HepG2 (cell line): ENCODE measurements around the gene VPS11. TPM values are rescaled to one million over a fixed set of nuclear protein-coding genes. Genes with fewer than 3 reads are reported as not detected.
A peak's percentile ranks its signal among the peaks of the same experiment; 100 is the strongest.

Source experiments
- ATAC-seq: fragments of 200-7000 bp; cut with Tn5 transposase; 3 replicates; pipeline ENCODE4 v1.9.1; 2020; ENCODE audit warnings: mild to moderate bottlenecking, moderate library complexity
- Bru-seq: library from RNA; stranded (reverse); fragments of 400-500 nt; gene quantifications from one replicate; lab custom pipeline; 2021; lab: Mats Ljungman, UMichigan
- BruChase-seq, 2 experiments: library from RNA; stranded (reverse); fragments of 400-500 nt; gene quantifications; one replicate each; lab custom pipeline; 2021; lab: Mats Ljungman, UMichigan
- BruUV-seq: library from RNA; stranded (reverse); fragments of 400-500 nt; replicated peaks from 2 replicates; lab custom pipeline; 2021; lab: Mats Ljungman, UMichigan
- CTCF ChIA-PET: fragments of 300-600 bp; formaldehyde crosslinking; extraction: SDS; loops from one replicate; lab custom pipeline; 2021; ENCODE audit warnings: low total read pairs, inconsistent platforms, low intra/inter-chr PET ratio; lab: Yijun Ruan, JAX
- POLR2A ChIA-PET: fragments of 350-600 bp; sonication (Branson Sonifier 250); formaldehyde crosslinking; loops from one replicate; lab custom pipeline; 2020; ENCODE audit warnings: antibody characterized with exemption, inconsistent platforms; lab: Yijun Ruan, JAX
- DNase-seq: peaks from one replicate; pipeline ENCODE4 v3.0.0-alpha.2; 2015; ENCODE audit warnings: low spot score
- FAIRE-seq: peaks from 3 replicates; lab custom pipeline; 2011; peaks lifted over from hg19 to GRCh38; lab: Jason Lieb, UNC
- H2AFZ ChIP-seq: one replicate; pipeline ENCODE4 v1.6.1; 2011; ENCODE audit warnings: low read length, inconsistent platforms
- H3K27ac ChIP-seq: fragments of 300-600 bp; 3 replicates; pipeline ENCODE4 v1.8.0; 2011; ENCODE audit warnings: mixed run types, mild to moderate bottlenecking, mixed read lengths, low read length, inconsistent platforms; ENCODE audit not compliant: insufficient read depth; ENCODE audit errors: extremely low read length
- H3K27me3 ChIP-seq, 2 experiments: fragments of 200-600 bp in 1 of 2; 2 replicates in 1 of 2; 3 replicates in 1 of 2; pipeline versions ENCODE4 v1.6.0 to v1.8.0; 2011; ENCODE audit warnings: low read length in 2 of 2, mild to moderate bottlenecking in 2 of 2, moderate library complexity in 2 of 2, inconsistent platforms in 1 of 2; ENCODE audit not compliant: insufficient read depth in 2 of 2, control insufficient read depth in 1 of 2
- H3K36me3 ChIP-seq, 2 experiments: fragments of 200-600 bp in 1 of 2; replicated peaks in 1 of 2; 2 replicates in 1 of 2; 3 replicates in 1 of 2; pipeline versions ENCODE4 v1.5.1 to v1.8.0; 2011; ENCODE audit warnings: low read length in 2 of 2, inconsistent platforms in 1 of 2; ENCODE audit not compliant: insufficient read depth in 2 of 2, control insufficient read depth in 1 of 2
- H3K4me1 ChIP-seq: 2 replicates; pipeline ENCODE4 v1.5.1; 2012; ENCODE audit warnings: low read length, inconsistent platforms; ENCODE audit not compliant: insufficient read depth
- H3K4me2 ChIP-seq: 2 replicates; pipeline ENCODE4 v1.6.0; 2011; ENCODE audit warnings: low read depth, low read length, inconsistent platforms
- H3K4me3 ChIP-seq, 3 experiments: fragments of 200-600 bp in 1 of 3; sonication (generic), shearing (Covaris generic) in 1 of 3; replicated peaks in 1 of 3; 2 replicates each; pipeline ENCODE4 v1.5.1; 2011 to 2016; ENCODE audit warnings: low read length in 3 of 3, inconsistent platforms in 2 of 3, low read depth in 2 of 3, mild to moderate bottlenecking in 2 of 3, control low read depth in 1 of 3, mixed read lengths in 1 of 3; ENCODE audit not compliant: insufficient read depth in 1 of 3
- H3K79me2 ChIP-seq: one replicate; pipeline ENCODE4 v1.6.1; 2011; ENCODE audit warnings: low read length, inconsistent platforms; ENCODE audit not compliant: insufficient read depth
- H3K9ac ChIP-seq: 2 replicates; pipeline ENCODE4 v1.6.0; 2011; ENCODE audit warnings: mild to moderate bottlenecking, low read depth, low read length, inconsistent platforms; ENCODE audit not compliant: insufficient read depth
- H3K9me3 ChIP-seq: 2 replicates; pipeline ENCODE4 v1.5.1; 2012; ENCODE audit warnings: mild to moderate bottlenecking, low read length
- H4K20me1 ChIP-seq: 2 replicates; pipeline ENCODE4 v1.6.0; 2011; ENCODE audit warnings: inconsistent platforms, mild to moderate bottlenecking, low read length, moderate library complexity; ENCODE audit not compliant: insufficient read depth
- RBAK ChIP-seq: sonication (generic); formaldehyde crosslinking; IDR thresholded peaks from 2 replicates; pipeline ENCODE4 v1.5.1; 2020; ENCODE audit warnings: mild to moderate bottlenecking, missing genetic modification reagents
- ZNF234 ChIP-seq: sonication (generic); formaldehyde crosslinking; conservative IDR thresholded peaks from 2 replicates; pipeline ENCODE4 v1.5.1; 2020; ENCODE audit warnings: mild to moderate bottlenecking, missing genetic modification reagents
- ZNF30 ChIP-seq: sonication (generic); formaldehyde crosslinking; IDR thresholded peaks from 2 replicates; pipeline ENCODE4 v1.5.0; 2020; ENCODE audit warnings: mild to moderate bottlenecking, missing genetic modification reagents
- ZNF354B ChIP-seq: sonication (generic); formaldehyde crosslinking; IDR thresholded peaks from 2 replicates; pipeline ENCODE4 v1.8.0; 2022; ENCODE audit warnings: mild to moderate bottlenecking, missing genetic modification reagents
- ZNF451 ChIP-seq: sonication (generic); formaldehyde crosslinking; IDR thresholded peaks from 2 replicates; pipeline ENCODE4 v1.5.0; 2020; ENCODE audit warnings: mild to moderate bottlenecking, missing genetic modification reagents
- ZNF646 ChIP-seq: sonication (generic); formaldehyde crosslinking; IDR thresholded peaks from 2 replicates; pipeline ENCODE4 v1.9.0; 2021; ENCODE audit warnings: mild to moderate bottlenecking, missing genetic modification reagents
- ZNF790 ChIP-seq: sonication (generic); formaldehyde crosslinking; IDR thresholded peaks from 2 replicates; pipeline ENCODE4 v1.8.0; 2022; ENCODE audit warnings: missing genetic modification reagents, mild to moderate bottlenecking, borderline replicate concordance
- ZNF792 ChIP-seq: IDR thresholded peaks from 2 replicates; pipeline ENCODE4 v1.6.1; 2016
- ZSCAN25 ChIP-seq: sonication (generic); formaldehyde crosslinking; IDR thresholded peaks from 2 replicates; pipeline ENCODE4 v1.8.0; 2022; ENCODE audit warnings: mild to moderate bottlenecking, missing genetic modification reagents
- whole genome bisulfite sequencing: methylation state at CpG from one replicate; pipeline ENCODE4 v1.1.6; 2017; ENCODE audit warnings: low lambda C conversion rate; 5-methylcytosine and 5-hydroxymethylcytosine counted together
- in situ Hi-C: cut with HindIII; loops from 2 replicates; pipeline ENCODE4 v1.10.0; 2017; ENCODE audit warnings: low pct_unique_long_range_greater_than_20kb; ENCODE audit not compliant: extremely low pct_ligation_motif_present
- intact Hi-C: fragments of 100-400 bp; cut with micrococcal nuclease; formaldehyde crosslinking; loops from one replicate; pipeline ENCODE4 v1.10.0; 2022; ENCODE audit not compliant: unreplicated experiment
- long read RNA-seq, 2 experiments: library from RNA in 1 of 2; library from polyadenylated mRNA in 1 of 2; stranded (forward) in 1 of 2; unstranded in 1 of 2; transcript quantifications; one replicate each; pipeline ENCODE4 v2.0.0, GENCODE V29; 2019 to 2022
- polyA minus RNA-seq, 3 experiments: library from RNA; depleted of rRNA, polyadenylated mRNA; stranded (reverse); fragments of >200 nt; gene quantifications; 2 replicates each; pipeline ENCODE4 v1.2.3, GENCODE V29; 2011; ENCODE audit warnings: low replicate concordance in 1 of 3
- polyA plus RNA-seq, 8 experiments: library from polyadenylated mRNA; depleted of rRNA in 3 of 8; stranded (reverse) in 7 of 8; unstranded in 1 of 8; fragments of >200 nt; fragmentation: Illumina TruSeq in 4 of 8; extraction: Trizol in 4 of 8; gene quantifications; 2 replicates each; pipeline versions ENCODE4 v1.2.1 to v1.2.3, GENCODE V29; 2011 to 2016; ENCODE audit warnings: low read depth in 4 of 8, missing spikeins in 1 of 8, mixed read lengths in 1 of 8; ENCODE audit not compliant: insufficient read depth in 1 of 8
- total RNA-seq, 5 experiments: library from RNA; depleted of rRNA; stranded (reverse); fragments of >200 nt; fragmentation: Illumina TruSeq; extraction: Trizol; gene quantifications; 2 replicates each; pipeline ENCODE4 v1.2.3, GENCODE V29; 2016; ENCODE audit warnings: low read depth in 1 of 5
- TF ChIP-seq, protein P1 (sequence below): sonication (generic); formaldehyde crosslinking; IDR thresholded peaks from 2 replicates; pipeline ENCODE4 v1.5.0; 2020; ENCODE audit warnings: missing genetic modification reagents, mild to moderate bottlenecking, borderline replicate concordance

VPS11 gene
- total RNA-seq (2016; rRNA removed; fragmentation: Illumina TruSeq; extraction: Trizol) = 21.6 and 23.3 TPM in 2 replicates
- 6.4 and 6.5 TPM in 2 replicates for total RNA-seq (2016; cell fraction: cytosol; rRNA removed; fragmentation: Illumina TruSeq; extraction: Trizol; ENCODE audit: low read depth)
- 21.3 and 22.8 TPM in 2 replicates for total RNA-seq (2016; cell fraction: insoluble cytoplasmic fraction; rRNA removed; fragmentation: Illumina TruSeq; extraction: Trizol)
- total RNA-seq (2016; cell fraction: membrane; rRNA removed; fragmentation: Illumina TruSeq; extraction: Trizol) = 9.2 and 11.1 TPM in 2 replicates
- total RNA-seq (2016; cell fraction: nucleus; rRNA removed; fragmentation: Illumina TruSeq; extraction: Trizol) = 21.4 and 23.5 TPM in 2 replicates
- polyA plus RNA-seq (2011; rRNA removed) = 13.7 and 18.9 TPM in 2 replicates
- 9.2 and 10.9 TPM in 2 replicates for polyA plus RNA-seq (2011; cell fraction: cytosol; rRNA removed)
- polyA plus RNA-seq (2011; cell fraction: nucleus; rRNA removed) = 37.3 and 44.1 TPM in 2 replicates
- 15.7 and 19.6 TPM in 2 replicates for polyA plus RNA-seq (2012)
- polyA plus RNA-seq (2016; cell fraction: cytosol; fragmentation: Illumina TruSeq; extraction: Trizol; ENCODE audit: low read depth) = 4.7 and 5.9 TPM in 2 replicates
- polyA plus RNA-seq (2016; cell fraction: insoluble cytoplasmic fraction; fragmentation: Illumina TruSeq; extraction: Trizol; ENCODE audit: low read depth) = 21.2 and 24.0 TPM in 2 replicates
- polyA plus RNA-seq (2016; cell fraction: membrane; fragmentation: Illumina TruSeq; extraction: Trizol; ENCODE audit: low read depth) = 7.4 and 8.7 TPM in 2 replicates
- polyA plus RNA-seq (2016; cell fraction: nucleus; fragmentation: Illumina TruSeq; extraction: Trizol; ENCODE audit: insufficient read depth, low read depth) = 43.3 and 60.4 TPM in 2 replicates
- polyA minus RNA-seq (2011; rRNA and poly(A)+ RNA removed; ENCODE audit: low replicate concordance) = 22.7 and 23.9 TPM in 2 replicates
- polyA minus RNA-seq (2011; cell fraction: cytosol; rRNA and poly(A)+ RNA removed) = 8.7 and 13.0 TPM in 2 replicates
- polyA minus RNA-seq (2011; cell fraction: nucleus; rRNA and poly(A)+ RNA removed) = 23.0 and 26.8 TPM in 2 replicates
- percentile 70 among the genes with signal in this experiment for Bru-seq, nascent RNA
- percentile 84 among the genes with signal in this experiment for BruChase-seq, experiment 1, labeled RNA remaining after a 6-hour chase
- BruChase-seq, experiment 2, labeled RNA remaining after a 2-hour chase = percentile 79 among the genes with signal in this experiment
- long read RNA-seq, experiment 1, transcript VPS11-208 (16 exons, 3,313 nt) = major isoform, 8 of 16 reads
- long read RNA-seq, experiment 1, partial matches to known transcripts = 4 of 16 reads
- long read RNA-seq, experiment 1, other reads (novel, unspliced or antisense) = 4 of 16 reads
- long read RNA-seq, experiment 2, transcript VPS11-208 (16 exons, 3,313 nt) = major isoform, 5 of 25 reads
- long read RNA-seq, experiment 2, partial matches to known transcripts = 4 of 25 reads
- long read RNA-seq, experiment 2, other reads (novel, unspliced or antisense) = 12 of 25 reads

DNA sequence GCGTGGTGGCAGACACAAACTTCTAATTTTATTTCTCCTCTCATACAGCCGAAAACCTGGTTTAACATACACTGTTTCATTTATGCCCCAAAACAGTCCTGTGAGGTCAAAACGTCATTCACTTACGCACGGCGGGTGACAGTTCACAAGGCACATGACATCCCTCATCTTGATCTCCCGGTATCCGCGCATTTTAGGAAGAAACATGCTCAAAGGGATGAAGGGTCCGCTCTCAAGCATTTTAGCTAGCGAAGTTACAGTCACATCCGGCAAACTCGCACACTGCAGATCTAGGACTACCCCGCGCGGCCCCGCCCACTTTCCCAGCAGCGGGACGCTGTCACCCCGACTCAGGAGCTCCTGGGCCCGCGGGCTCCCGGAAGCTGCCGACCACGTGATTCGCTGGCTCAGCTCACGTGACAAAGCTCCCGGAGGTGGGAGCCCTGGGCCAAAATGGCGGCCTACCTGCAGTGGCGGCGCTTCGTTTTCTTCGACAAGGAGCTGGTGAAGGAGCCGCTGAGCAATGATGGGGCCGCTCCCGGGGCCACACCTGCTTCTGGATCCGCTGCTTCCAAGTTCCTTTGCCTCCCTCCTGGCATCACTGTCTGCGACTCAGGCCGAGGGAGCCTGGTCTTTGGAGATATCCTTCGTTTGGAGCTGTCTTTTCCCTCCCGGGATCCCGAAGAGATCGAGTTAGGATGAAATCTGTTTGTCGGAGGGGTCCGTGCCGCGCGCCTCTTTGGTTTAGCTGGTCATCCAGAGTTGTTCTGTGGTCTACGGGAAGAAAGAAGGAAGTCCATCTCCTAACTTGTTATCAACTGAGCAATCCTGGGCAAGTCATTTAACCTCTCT, at the start of gene VPS11:
TSS of gene VPS11 (plus strand) at position 448 of the 852 bp plus-strand sequence. CDS start at position 454, 6 bp downstream.
- peak within 1 kb of the TSS; percentile 98 for H3K4me2 ChIP-seq
- H2AFZ ChIP-seq = peak within 1 kb of the TSS; percentile 92
- ATAC-seq = peak; percentile 98
- no peaks in the 10 kb centered on the region for H4K20me1 ChIP-seq
- peak within 1 kb of the TSS; percentile 83 for H3K27ac ChIP-seq
- ChIA-PET POLR2A (interaction anchor here (0.6 to 3.4 kb wide), 31 partner anchors 10 to 855 kb away, joined by 3 to 90 read pairs (median 6); partner anchors contain the start of genes C2CD2L, CBL, DDX6 and DPAGT1), CTCF (interaction anchor here (0.7 kb wide), 1 partner anchor 28 kb away, joined by 3 read pairs; a partner anchor contains a TSS)
- FAIRE-seq = peak; percentile 82
- H3K4me1 ChIP-seq = peaks cover 25% of the 10 kb centered on the region
- peaks cover 9 to 26% of the 10 kb centered on the region in 2 experiments; a peak in 4 of 5 replicates for H3K36me3 ChIP-seq
- no peaks in the 10 kb centered on the region for H3K9me3 ChIP-seq
- H3K9ac ChIP-seq = peak within 1 kb of the TSS; percentile 95
- peaks cover 16% of the 10 kb centered on the region for H3K79me2 ChIP-seq
- intact Hi-C loops = loop anchor here (1.0 kb wide), 1 partner anchor 10 kb away; the partner anchor contains the start of gene HYOU1
- no TSS peak for BruUV-seq
- 1% methylated on average over 41 of the region's 49 CpGs for WGBS
- in situ Hi-C loops = no loop called here
- DNase-seq = peak; percentile 92
- no peaks in the 10 kb centered on the region; a peak in 1 of 5 replicates for H3K27me3 ChIP-seq
- H3K4me3 ChIP-seq = peak within 1 kb of the TSS; percentile 97 to 98 (median 97)
- TF ChIP-seq ZNF790 (CRISPR knock-in tag) (no peak), RBAK (CRISPR knock-in tag) (no peak), ZNF646 (CRISPR knock-in tag) (no peak), ZSCAN25 (CRISPR knock-in tag) (no peak), ZNF30 (CRISPR knock-in tag) (no peak), ZNF792 (CRISPR knock-in tag) (no peak), ZNF354B (CRISPR knock-in tag) (no peak), ZNF451 (no peak), ZNF234 (CRISPR knock-in tag) (no peak)
- TF ChIP-seq, protein P1, sequence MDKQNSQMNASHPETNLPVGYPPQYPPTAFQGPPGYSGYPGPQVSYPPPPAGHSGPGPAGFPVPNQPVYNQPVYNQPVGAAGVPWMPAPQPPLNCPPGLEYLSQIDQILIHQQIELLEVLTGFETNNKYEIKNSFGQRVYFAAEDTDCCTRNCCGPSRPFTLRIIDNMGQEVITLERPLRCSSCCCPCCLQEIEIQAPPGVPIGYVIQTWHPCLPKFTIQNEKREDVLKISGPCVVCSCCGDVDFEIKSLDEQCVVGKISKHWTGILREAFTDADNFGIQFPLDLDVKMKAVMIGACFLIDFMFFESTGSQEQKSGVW = no peak
